Lower leg skin (tissue), 3 donors: Measurements from ENCODE around the gene SPSB1.
"Not testable (repeated sequence)": the region's sequence is repeated elsewhere in the genome, so short reads cannot be mapped to it uniquely, and the experiment has no call there.

ENCODE experiments used
- CTCF ChIP-seq, 3 donors: fragments of 450-650 bp; IDR thresholded peaks; one replicate each; pipeline ENCODE4 v1.5.1; 2016; ENCODE audit warnings: antibody characterized with exemption in 3 of 3, mild to moderate bottlenecking in 3 of 3, moderate library complexity in 2 of 3
- POLR2A ChIP-seq, 2 donors: fragments of 450-650 bp; IDR thresholded peaks; one replicate each; pipeline ENCODE4 v1.6.1; 2016 to 2017; ENCODE audit warnings: antibody characterized with exemption in 2 of 2, mild to moderate bottlenecking in 1 of 2, moderate library complexity in 1 of 2

- not testable (repeated sequence) for TF ChIP-seq CTCF, POLR2A (IDR thresholded peaks at IDR 0.05)
Observed at GRCh38 chr1:9299571-9300541, 7.2 kb downstream of the SPSB1 start.
